Psoas muscle (tissue), 8 donors: ENCODE results near the gene FANCI. TPM values are rescaled to one million over a fixed set of nuclear protein-coding genes. Genes with fewer than 3 reads are reported as not detected.

Source experiments
- ATAC-seq, 4 donors: fragments of 200-7000 bp; cut with Tn5 transposase; one replicate each; pipeline ENCODE4 v1.9.1; 2020; ENCODE audit warnings: moderate library complexity in 3 of 4, mild to moderate bottlenecking in 2 of 4
- DNase-seq, 2 donors: peaks; one replicate each; pipeline ENCODE4 v3.0.0-alpha.2; 2020
- H3K27ac ChIP-seq: fragments of 200-600 bp; one replicate; pipeline ENCODE4 v1.8.0; 2022
- H3K27me3 ChIP-seq, 3 donors: fragments of 200-600 bp in 1 of 3; one replicate each; pipeline versions ENCODE4 v1.6.1 to v1.8.0; 2013 to 2022; ENCODE audit warnings: low read length in 2 of 3, mild to moderate bottlenecking in 2 of 3, moderate library complexity in 1 of 3; ENCODE audit not compliant: insufficient read depth in 3 of 3
- H3K36me3 ChIP-seq, 2 donors: fragments of 200-600 bp in 1 of 2; one replicate each; pipeline versions ENCODE4 v1.6.1 to v1.8.0; 2013 to 2022; ENCODE audit warnings: low read depth in 1 of 2, mild to moderate bottlenecking in 1 of 2, moderate library complexity in 1 of 2; ENCODE audit not compliant: insufficient read depth in 1 of 2
- H3K4me1 ChIP-seq: fragments of 200-600 bp; one replicate; pipeline ENCODE4 v1.8.0; 2022
- H3K4me3 ChIP-seq: fragments of 200-600 bp; one replicate; pipeline ENCODE4 v1.8.0; 2022; ENCODE audit warnings: mild to moderate bottlenecking
- H3K9me3 ChIP-seq: fragments of 200-600 bp; one replicate; pipeline ENCODE4 v1.8.0; 2022
- WGBS, 3 donors: extraction: QIAGEN DNeasy Blood & Tissue Kit; methylation state at CpG; one replicate each; pipeline versions ENCODE4 v1.1.6 to v1.1.7; 2013; 5-methylcytosine and 5-hydroxymethylcytosine counted together
- intact Hi-C, 2 donors: fragments of 100-400 bp; cut with DNase I; formaldehyde crosslinking; loops; one replicate each; pipeline versions ENCODE4 v1.11.0 to v1.14.2; 2022
- polyA plus RNA-seq, 3 donors: library from polyadenylated mRNA; stranded (reverse); fragments of 200-250 nt; gene quantifications; one replicate each; pipeline ENCODE4 v1.2.3, GENCODE V29; 2013
- total RNA-seq, 4 donors: library from RNA; stranded (reverse); fragmentation: NEBNext Ultra II Directional in 2 of 4; extraction: Animal tissue kit (Norgen Biotek cat#: 25700) in 2 of 4; gene quantifications; one replicate each; pipeline versions ENCODE4 v1.2.1 to v1.2.4, GENCODE V29; 2021 to 2023
- TF ChIP-seq, protein P1 (sequence below): fragments of 200-600 bp; IDR thresholded peaks from one replicate; pipeline ENCODE4 v1.8.0; 2022; ENCODE audit warnings: antibody characterized with exemption
- donor health status: healthy with polysubstance abuse.
- donor health status: DM: no; HTN: no; CAD: no; lungs with moderate emphysema.
- donor health status: Bipolar disorder and iron deficiency.
- donor health status: healthy.
- donor health status: DM: yes; HTN: yes; CAD: no.
- donor health status: DM: no; HTN: no; CAD: no.
- donor health status: DM: no; HTN: no; CAD: no.
- donor health status: DM: yes; HTN: yes; CAD: no.

FANCI gene
- total and polyA plus RNA-seq, 7 donors: 0.48 to 2.3 (median 0.82) TPM

DNA sequence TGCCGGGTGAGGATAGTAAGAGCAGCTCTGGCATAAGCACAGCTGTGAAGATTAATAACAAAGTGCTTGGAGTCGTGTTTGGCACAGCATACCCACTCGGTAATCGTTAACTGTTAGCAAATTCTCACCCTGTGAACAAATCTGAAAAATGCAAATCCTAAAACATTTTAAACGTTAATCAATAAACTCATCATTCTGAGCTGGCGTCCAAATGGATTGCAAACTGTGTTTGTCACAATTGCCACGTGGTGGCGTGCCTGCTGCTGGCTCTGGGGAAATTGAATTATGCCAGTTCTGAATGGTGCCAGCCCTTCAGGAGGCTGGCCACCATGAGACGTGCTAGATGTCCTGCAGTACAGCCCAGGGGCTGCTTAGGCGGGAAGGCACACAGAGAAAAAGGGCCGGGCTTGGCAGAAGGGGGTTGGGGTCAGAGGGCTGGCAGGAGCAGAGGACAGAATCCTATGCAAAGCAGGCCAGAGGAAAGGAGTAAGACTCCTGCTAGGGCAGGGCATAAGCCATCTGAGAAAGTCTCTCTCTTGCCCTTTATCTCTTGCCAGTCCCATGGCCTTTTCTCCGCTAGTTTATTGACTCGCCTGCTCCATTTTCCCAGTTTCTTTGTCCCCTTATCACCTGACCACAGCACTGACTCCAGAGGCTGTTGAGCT is 113.0 kb downstream of the FANCI start:
- Histone ChIP-seq H3K4me3 (no peak overlapping the region), H3K27me3 (peaks cover 0 to 82% (median 17%) of the 10 kb centered on the region in 3 donors), H3K4me1 (peaks cover 7% of the 10 kb centered on the region), H3K27ac (no peak overlapping the region), H3K9me3 (no peaks in the 10 kb centered on the region), H3K36me3 (no peaks in the 10 kb centered on the region)
- TF ChIP-seq, protein P1, sequence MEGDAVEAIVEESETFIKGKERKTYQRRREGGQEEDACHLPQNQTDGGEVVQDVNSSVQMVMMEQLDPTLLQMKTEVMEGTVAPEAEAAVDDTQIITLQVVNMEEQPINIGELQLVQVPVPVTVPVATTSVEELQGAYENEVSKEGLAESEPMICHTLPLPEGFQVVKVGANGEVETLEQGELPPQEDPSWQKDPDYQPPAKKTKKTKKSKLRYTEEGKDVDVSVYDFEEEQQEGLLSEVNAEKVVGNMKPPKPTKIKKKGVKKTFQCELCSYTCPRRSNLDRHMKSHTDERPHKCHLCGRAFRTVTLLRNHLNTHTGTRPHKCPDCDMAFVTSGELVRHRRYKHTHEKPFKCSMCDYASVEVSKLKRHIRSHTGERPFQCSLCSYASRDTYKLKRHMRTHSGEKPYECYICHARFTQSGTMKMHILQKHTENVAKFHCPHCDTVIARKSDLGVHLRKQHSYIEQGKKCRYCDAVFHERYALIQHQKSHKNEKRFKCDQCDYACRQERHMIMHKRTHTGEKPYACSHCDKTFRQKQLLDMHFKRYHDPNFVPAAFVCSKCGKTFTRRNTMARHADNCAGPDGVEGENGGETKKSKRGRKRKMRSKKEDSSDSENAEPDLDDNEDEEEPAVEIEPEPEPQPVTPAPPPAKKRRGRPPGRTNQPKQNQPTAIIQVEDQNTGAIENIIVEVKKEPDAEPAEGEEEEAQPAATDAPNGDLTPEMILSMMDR: peak; percentile 9
- no peak for ATAC-seq
- 26 to 30% (median 29%) methylated on average over 13 of the region's 13 CpGs for WGBS, 3 donors
- intact Hi-C loops: loop anchor here in 1 of 2 donors (5.0 to 10.0 kb wide), 2 partner anchors 116 to 198 kb away; no protein-coding TSS in a partner anchor
- no peak for DNase-seq

DNA sequence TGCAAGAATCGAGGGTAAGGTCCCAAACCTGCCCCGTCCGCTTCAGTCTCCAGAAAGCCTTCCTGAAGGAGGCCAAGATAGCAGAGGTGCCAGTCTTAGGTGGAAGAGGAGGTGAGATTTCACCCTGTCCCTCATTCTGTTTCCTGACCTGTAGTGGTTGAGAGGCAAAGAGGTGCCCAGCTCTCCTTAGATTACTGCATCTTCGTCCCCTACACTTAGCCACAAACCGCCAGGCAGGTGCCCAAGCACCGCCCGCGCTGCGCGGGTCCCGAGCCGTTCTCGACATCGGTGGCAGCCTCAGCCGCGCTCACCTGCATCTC is 114.6 kb downstream of the FANCI start:
- H3K4me1 ChIP-seq: peaks cover 7% of the 10 kb centered on the region
- no peak for DNase-seq
- intact Hi-C loops: loop anchor here (1.0 to 10.0 kb wide), 4 partner anchors 72 to 196 kb away; no protein-coding TSS in a partner anchor
- H3K27me3 ChIP-seq: peaks cover 0 to 96% (median 26%) of the 10 kb centered on the region in 3 donors
- ATAC-seq: peak in 1 of 4 donors; percentile 20
- peak overlapping the region; percentile 58 for H3K4me3 ChIP-seq
- 2 to 7% (median 7%) methylated on average over 16 of the region's 16 CpGs for WGBS, 3 donors
- no peaks in the 10 kb centered on the region for H3K36me3 ChIP-seq
- no peaks in the 10 kb centered on the region for H3K9me3 ChIP-seq
- no peak overlapping the region for H3K27ac ChIP-seq
- TF ChIP-seq, protein P1: no peak

DNA sequence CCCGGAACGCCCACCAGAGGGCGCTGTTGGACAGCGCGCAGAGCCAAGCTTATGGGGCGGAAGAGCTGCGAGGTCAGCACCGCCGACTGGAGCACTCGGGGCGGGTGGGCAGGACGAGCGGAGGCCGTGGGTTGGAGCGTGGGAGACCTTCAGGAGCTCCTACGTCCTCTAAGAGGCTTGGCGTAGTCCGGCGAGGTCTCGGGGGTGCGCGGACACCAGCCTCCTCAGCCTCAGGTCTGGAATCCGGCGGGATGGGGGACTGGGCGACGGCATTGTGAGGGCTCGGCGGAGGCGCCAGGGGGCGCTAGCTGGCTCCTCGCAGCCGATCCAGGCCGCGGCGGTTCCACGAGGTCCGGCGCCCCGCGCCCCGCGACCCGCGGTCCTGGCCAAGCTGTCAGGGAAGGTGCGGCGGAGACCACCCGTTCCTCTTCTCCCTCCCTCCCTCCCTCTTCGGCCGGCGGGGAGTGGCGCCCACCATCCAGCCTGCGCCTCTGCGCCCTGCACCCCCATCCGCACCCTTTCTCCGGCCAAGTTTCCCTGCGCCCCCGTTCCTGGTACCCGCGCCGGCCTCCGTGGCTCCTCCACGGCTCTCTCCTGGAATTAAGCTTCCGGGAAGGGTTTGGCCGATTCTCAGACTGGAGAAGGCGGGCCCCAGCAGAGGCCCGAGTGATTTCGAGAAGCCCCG is 115.1 kb downstream of the FANCI start:
- DNase-seq: peak; percentile 73 to 84
- Histone ChIP-seq H3K27ac (no peak overlapping the region), H3K27me3 (peaks cover 0 to 96% (median 28%) of the 10 kb centered on the region in 3 donors), H3K4me3 (peak overlapping the region; percentile 58), H3K9me3 (no peaks in the 10 kb centered on the region), H3K4me1 (peaks cover 7% of the 10 kb centered on the region), H3K36me3 (no peaks in the 10 kb centered on the region)
- TF ChIP-seq, protein P1: peak; percentile 99
- intact Hi-C loops: loop anchor here (1.0 to 10.0 kb wide), 4 partner anchors 71 to 196 kb away; no protein-coding TSS in a partner anchor
- 1 to 3% (median 2%) methylated on average over 44 to 68 of the region's 68 CpGs for WGBS, 3 donors
- peak; percentile 87 to 97 (median 94) for ATAC-seq

DNA sequence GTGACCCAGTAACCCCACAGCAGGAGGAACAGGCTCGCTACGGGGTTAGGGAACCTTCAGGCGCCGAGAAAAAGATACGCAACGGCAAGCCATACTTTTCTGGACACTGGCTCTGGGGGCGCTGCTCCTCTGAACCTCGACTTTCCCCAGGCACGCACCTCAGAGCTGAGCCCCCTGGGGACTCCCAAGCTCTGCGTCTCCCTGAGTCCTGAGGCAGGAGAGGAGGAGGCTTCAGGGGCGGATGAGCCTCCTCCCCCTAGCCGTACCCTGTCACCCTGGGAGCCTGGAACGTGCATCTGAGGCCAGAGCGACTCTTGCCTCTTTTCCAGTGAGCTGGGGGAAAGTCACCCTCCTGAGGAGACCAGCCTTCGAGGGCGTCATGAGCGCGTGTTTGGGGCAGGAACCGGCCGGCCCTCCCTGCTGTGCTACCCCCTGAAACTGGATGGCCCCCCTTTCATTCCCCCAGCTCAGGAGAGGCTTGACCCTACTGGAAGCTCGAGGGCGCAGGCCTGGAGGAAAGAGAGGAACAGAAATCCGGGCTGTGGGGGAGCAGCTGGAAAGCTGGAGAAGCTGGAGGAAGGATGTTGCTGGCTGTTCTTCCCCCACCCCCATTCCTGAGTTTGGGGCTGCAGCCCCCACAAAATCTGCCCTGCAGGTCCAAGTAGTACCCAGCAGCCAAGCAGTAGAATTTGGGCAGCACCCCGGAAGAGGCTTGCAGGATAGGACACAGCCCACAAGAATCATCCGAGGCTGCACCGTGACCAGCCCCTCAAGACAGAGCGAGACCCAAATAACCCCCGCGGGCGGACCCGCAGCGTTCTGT is 115.9 kb downstream of the FANCI start:
- no peak for ATAC-seq
- no peaks in the 10 kb centered on the region for H3K36me3 ChIP-seq
- peak overlapping the region; percentile 58 for H3K4me3 ChIP-seq
- peaks cover 7% of the 10 kb centered on the region for H3K4me1 ChIP-seq
- peaks cover 0 to 97% (median 34%) of the 10 kb centered on the region in 3 donors for H3K27me3 ChIP-seq
- no peaks in the 10 kb centered on the region for H3K9me3 ChIP-seq
- no peak overlapping the region for H3K27ac ChIP-seq
- no peak for DNase-seq
- intact Hi-C loops: loop anchor here (2.0 to 10.0 kb wide), 3 partner anchors 71 to 195 kb away; no protein-coding TSS in a partner anchor
- TF ChIP-seq, protein P1: no peak
- WGBS, 3 donors: 7% methylated on average over 31 to 32 of the region's 32 CpGs
